ENCODE data around the gene EFEMP2.

GRCh38 chr11:65870307-65870658, 2.3 kb downstream of the EFEMP2 start:
- no peak for TF ChIP-seq CTCF (conservative IDR thresholded peaks at IDR 0.05; ENCODE audit: low read length)
- no peak for TF ChIP-seq EZH2phosphoT487 (IDR thresholded peaks at IDR 0.05; ENCODE audit: borderline replicate concordance)
